ENCODE results near the gene CASK.

Gene CASK

GRCh38 chrX:41548411-41548810 is 374.9 kb downstream of the CASK start:
- no peak overlapping the region for H3K4me2 ChIP-seq (ENCODE audit: low read length)
- H3K4me1 ChIP-seq (ENCODE audit: insufficient read depth, low read length, severe bottlenecking): no peaks in the 10 kb centered on the region
- H3F3A ChIP-seq (ENCODE audit: insufficient read depth, low read length): no peaks in the 10 kb centered on the region
- H3K27me3 ChIP-seq (ENCODE audit: insufficient read depth, low read length): no peaks in the 10 kb centered on the region
- no peak for TF ChIP-seq EZH2 (IDR thresholded peaks at IDR 0.05; ENCODE audit: borderline replicate concordance, low read length)
- TF ChIP-seq CTCF (IDR thresholded peaks at IDR 0.05; ENCODE audit: low read length): no peak
- H3K4me3 ChIP-seq (ENCODE audit: low read depth, low read length, poor library complexity, severe bottlenecking): no peak overlapping the region
- no peaks in the 10 kb centered on the region for H4K20me1 ChIP-seq (ENCODE audit: insufficient read depth, low read length)
- H3K79me2 ChIP-seq (ENCODE audit: insufficient read depth, low read length): no peaks in the 10 kb centered on the region
- H3K9ac ChIP-seq (ENCODE audit: low read length): no peak overlapping the region
- H3K27ac ChIP-seq (ENCODE audit: low read depth, low read length, poor library complexity, severe bottlenecking): no peak overlapping the region
- H3K9me2 ChIP-seq (ENCODE audit: low read depth, low read length): no peaks in the 10 kb centered on the region
- H3K36me3 ChIP-seq (ENCODE audit: insufficient read depth, low read length): peaks cover 8% of the 10 kb centered on the region; the same call in 1 of the 2 replicates
- H3K9me3 ChIP-seq (ENCODE audit: low read length): no peaks in the 10 kb centered on the region
- H2AFZ ChIP-seq (ENCODE audit: low read length): no peak overlapping the region

GRCh38 chrX:41543668-41544067 is 379.7 kb downstream of the CASK start:
- Histone ChIP-seq H3K4me1 (ENCODE audit: insufficient read depth, low read length, severe bottlenecking) (no peaks in the 10 kb centered on the region), H3K4me3 (ENCODE audit: low read depth, low read length, poor library complexity, severe bottlenecking) (no peak overlapping the region), H3K9me3 (ENCODE audit: low read length) (no peaks in the 10 kb centered on the region), H3K27me3 (ENCODE audit: insufficient read depth, low read length) (no peaks in the 10 kb centered on the region), H3F3A (ENCODE audit: insufficient read depth, low read length) (no peaks in the 10 kb centered on the region), H3K9me2 (ENCODE audit: low read depth, low read length) (no peaks in the 10 kb centered on the region), H3K4me2 (ENCODE audit: low read length) (no peak overlapping the region), H3K79me2 (ENCODE audit: insufficient read depth, low read length) (no peaks in the 10 kb centered on the region), H3K36me3 (ENCODE audit: insufficient read depth, low read length) (peaks cover 14% of the 10 kb centered on the region; the same call in 1 of the 2 replicates), H2AFZ (ENCODE audit: low read length) (no peak overlapping the region), H4K20me1 (ENCODE audit: insufficient read depth, low read length) (no peaks in the 10 kb centered on the region), H3K27ac (ENCODE audit: low read depth, low read length, poor library complexity, severe bottlenecking) (no peak overlapping the region), H3K9ac (ENCODE audit: low read length) (no peak overlapping the region)
- TF ChIP-seq EZH2 (IDR thresholded peaks at IDR 0.05; ENCODE audit: borderline replicate concordance, low read length) (no peak), CTCF (IDR thresholded peaks at IDR 0.05; ENCODE audit: low read length) (no peak)

- no peak overlapping the region for H3K9ac ChIP-seq (ENCODE audit: low read length)
- peaks cover 14% of the 10 kb centered on the region; the same call in 1 of the 2 replicates for H3K36me3 ChIP-seq (ENCODE audit: insufficient read depth, low read length)
- no peak overlapping the region for H2AFZ ChIP-seq (ENCODE audit: low read length)
- H4K20me1 ChIP-seq (ENCODE audit: insufficient read depth, low read length): no peaks in the 10 kb centered on the region
- H3K4me3 ChIP-seq (ENCODE audit: low read depth, low read length, poor library complexity, severe bottlenecking): no peak overlapping the region
- no peak overlapping the region for H3K27ac ChIP-seq (ENCODE audit: low read depth, low read length, poor library complexity, severe bottlenecking)
- no peaks in the 10 kb centered on the region for H3K27me3 ChIP-seq (ENCODE audit: insufficient read depth, low read length)
- no peaks in the 10 kb centered on the region for H3K9me2 ChIP-seq (ENCODE audit: low read depth, low read length)
- TF ChIP-seq CTCF (IDR thresholded peaks at IDR 0.05; ENCODE audit: low read length) (no peak), EZH2 (IDR thresholded peaks at IDR 0.05; ENCODE audit: borderline replicate concordance, low read length) (no peak)
- H3F3A ChIP-seq (ENCODE audit: insufficient read depth, low read length): no peaks in the 10 kb centered on the region
- no peaks in the 10 kb centered on the region for H3K4me1 ChIP-seq (ENCODE audit: insufficient read depth, low read length, severe bottlenecking)
- no peaks in the 10 kb centered on the region for H3K79me2 ChIP-seq (ENCODE audit: insufficient read depth, low read length)
- no peak overlapping the region for H3K4me2 ChIP-seq (ENCODE audit: low read length)
- H3K9me3 ChIP-seq (ENCODE audit: low read length): no peaks in the 10 kb centered on the region
These were observed 380.3 kb downstream of the CASK start for GRCh38 chrX:41543025-41543424.

Data from OCI-LY1 (cell line).